Activated B cell treated with CpG ODN at 0.5 μM for 24 hours (primary cell): Measurements from ENCODE around the gene WTAP. TPM values are rescaled to one million over a fixed set of nuclear protein-coding genes. Genes with fewer than 3 reads are reported as not detected.
A peak's percentile ranks its signal among the peaks of the same experiment; 100 is the strongest.

Source experiments
- ATAC-seq: fragments of 200-7000 bp; cut with Tn5 transposase; one replicate; pipeline ENCODE4 v1.10.0; 2021; ENCODE audit warnings: low read depth, mild to moderate bottlenecking, moderate library complexity
- CTCF ChIA-PET: fragments of 350-600 bp; sonication (Branson Sonifier 250); formaldehyde crosslinking; loops from one replicate; lab custom pipeline; 2021; ENCODE audit warnings: antibody characterized with exemption; lab: Charles Lee
- POLR2A ChIA-PET: fragments of 350-600 bp; sonication (Branson Sonifier 250); formaldehyde crosslinking; loops from one replicate; lab custom pipeline; 2021; ENCODE audit warnings: antibody characterized with exemption; lab: Charles Lee
- DNase-seq: peaks from one replicate; pipeline ENCODE4 v3.0.0; 2022
- H3K27ac Mint-ChIP-seq: one replicate; pipeline ENCODE4 v1.8.0; 2020; ENCODE audit warnings: mixed read lengths
- H3K27me3 Mint-ChIP-seq: one replicate; pipeline ENCODE4 v1.8.0; 2021; ENCODE audit warnings: mixed read lengths
- H3K36me3 Mint-ChIP-seq: one replicate; pipeline ENCODE4 v1.8.0; 2021; ENCODE audit warnings: low read depth, mixed read lengths
- H3K4me1 Mint-ChIP-seq: one replicate; pipeline ENCODE4 v1.8.0; 2021; ENCODE audit warnings: mixed read lengths
- H3K4me3 Mint-ChIP-seq: one replicate; pipeline ENCODE4 v1.8.0; 2020; ENCODE audit warnings: mild to moderate bottlenecking, mixed read lengths
- H3K9me3 Mint-ChIP-seq: one replicate; pipeline ENCODE4 v1.8.0; 2020; ENCODE audit warnings: mixed read lengths
- CTCF ChIP-seq: fragments of 200-600 bp; IDR thresholded peaks from one replicate; pipeline ENCODE4 v1.8.0; 2022; ENCODE audit warnings: antibody characterized with exemption, mild to moderate bottlenecking
- intact Hi-C: fragments of 100-400 bp; cut with micrococcal nuclease; formaldehyde crosslinking; loops from one replicate; pipeline ENCODE4 v1.15.1; 2024
- total RNA-seq: library from RNA; stranded (reverse); gene quantifications from 2 replicates; pipeline ENCODE4 v1.2.3, GENCODE V29; 2022

The WTAP gene
- total RNA-seq, 1 donor from 2014 or later, result 141 TPM

GRCh38 chr6:159761873-159762680 lies 34.8 kb downstream of the WTAP start, which contains the start of gene ACAT2:
Gene ACAT2, plus strand, starts transcription at chr6:159762045. Its CDS starts 43 bp downstream, at chr6:159762088.
- Mint-ChIP-seq H3K9me3 (no peaks in the 10 kb centered on the region), H3K4me3 (peak within 1 kb of the TSS; percentile 96), H3K27ac (peak within 1 kb of the TSS; percentile 94), H3K36me3 (peaks cover 56% of the 10 kb centered on the region), H3K27me3 (no peaks in the 10 kb centered on the region), H3K4me1 (peaks cover 18% of the 10 kb centered on the region)
- TF ChIP-seq CTCF, result no peak
- POLR2A ChIA-PET, result interaction anchor here (0.5 to 6.2 kb wide), 9 partner anchors 8 to 217 kb away, joined by 3 to 78 read pairs (median 5); partner anchors contain the start of genes MRPL18, SOD2, TCP1 and WTAP
- intact Hi-C loops, result loop anchor here (1.0 to 2.0 kb wide), 4 partner anchors 17 to 71 kb away; partner anchors contain the start of genes TCP1 and WTAP
- DNase-seq, result peak; percentile 85
- ATAC-seq, result peak; percentile 95
- CTCF ChIA-PET, result no interaction called here

GRCh38 chr6:159762681-159763293 lies 35.5 kb downstream of the WTAP start:
- ATAC-seq, result no peak
- H3K36me3 Mint-ChIP-seq, result peaks cover 56% of the 10 kb centered on the region
- no peak for DNase-seq
- no peak for TF ChIP-seq CTCF
- peak overlapping the region; percentile 94 for H3K27ac Mint-ChIP-seq
- POLR2A ChIA-PET, result interaction anchor here (2.5 to 6.2 kb wide), 2 partner anchors 27 to 35 kb away, joined by 46 to 78 read pairs; partner anchors contain the start of genes MRPL18, TCP1 and WTAP
- no peaks in the 10 kb centered on the region for H3K27me3 Mint-ChIP-seq
- peak overlapping the region; percentile 96 for H3K4me3 Mint-ChIP-seq
- H3K9me3 Mint-ChIP-seq, result no peaks in the 10 kb centered on the region
- peaks cover 18% of the 10 kb centered on the region for H3K4me1 Mint-ChIP-seq
- CTCF ChIA-PET, result no interaction called here
- intact Hi-C loops, result loop anchor here (1.0 to 2.0 kb wide), 4 partner anchors 16 to 71 kb away; partner anchors contain the start of genes TCP1 and WTAP

GRCh38 chr6:159766906-159767305 lies 39.6 kb downstream of the WTAP start:
- no peak for ATAC-seq
- no peak for DNase-seq
- CTCF ChIA-PET, result no interaction called here
- H3K9me3 Mint-ChIP-seq, result peaks cover 2% of the 10 kb centered on the region
- TF ChIP-seq CTCF, result no peak
- POLR2A ChIA-PET, result interaction anchor here (1.3 kb wide), 1 partner anchor 40 kb away, joined by 4 read pairs; the partner anchor contains the start of gene WTAP
- intact Hi-C loops, result no loop called here
- H3K36me3 Mint-ChIP-seq, result peaks cover 78% of the 10 kb centered on the region
- H3K27me3 Mint-ChIP-seq, result no peaks in the 10 kb centered on the region
- H3K4me3 Mint-ChIP-seq, result no peak overlapping the region
- H3K4me1 Mint-ChIP-seq, result peaks cover 7% of the 10 kb centered on the region
- H3K27ac Mint-ChIP-seq, result no peak overlapping the region

- H3K4me3 Mint-ChIP-seq, result no peak overlapping the region
- POLR2A ChIA-PET, result interaction anchor here (1.5 to 1.6 kb wide), 2 partner anchors 7 to 21 kb away, joined by 3 to 4 read pairs; partner anchors contain the start of genes ACAT2, MRPL18 and TCP1
- TF ChIP-seq CTCF, result no peak
Observed at GRCh38 chr6:159769470-159769869, 42.2 kb downstream of the WTAP start.

More at GRCh38 chr6:159769470-159769869, 42.2 kb downstream of the WTAP start:
- Mint-ChIP-seq H3K27ac (no peak overlapping the region), H3K27me3 (no peaks in the 10 kb centered on the region), H3K9me3 (peaks cover 2% of the 10 kb centered on the region), H3K4me1 (no peaks in the 10 kb centered on the region), H3K36me3 (peaks cover 70% of the 10 kb centered on the region)
- ATAC-seq, result no peak
- CTCF ChIA-PET, result no interaction called here
- DNase-seq, result no peak
- intact Hi-C loops, result no loop called here
